ENCODE data around the gene NDUFA11. TPM values are rescaled to one million over a fixed set of nuclear protein-coding genes. Genes with fewer than 3 reads are reported as not detected.

The NDUFA11 gene
- polyA plus RNA-seq, 1 of the 3 experiments (the other 2 are of a cell fraction) = 534 TPM

- H3F3A ChIP-seq (replicated peaks; ENCODE audit: insufficient read depth) = no peaks in the 10 kb centered on the region
- H3K9me2 ChIP-seq = no peaks in the 10 kb centered on the region
- H3K79me2 ChIP-seq (ENCODE audit: insufficient read depth) = peaks cover 21% of the 10 kb centered on the region; the same call in 1 of the 2 replicates
- 79% methylated on average over 5 of the region's 5 CpGs for WGBS (ENCODE audit: low lambda C conversion rate)
- DNase-seq = peak; percentile 57
- H4K20me1 ChIP-seq (ENCODE audit: insufficient read depth) = peaks cover 23% of the 10 kb centered on the region; the same call in 1 of the 2 replicates
- CTCF ChIA-PET = interaction anchor here (1.2 to 3.2 kb wide), 6 partner anchors 17 to 143 kb away, joined by 3 to 10 read pairs (median 5); partner anchors contain the start of gene DUS3L
- no peak overlapping the region for H3K4me3 ChIP-seq (ENCODE audit: low read depth in 2 of 2, low read length in 1 of 2)
- H2AFZ ChIP-seq (ENCODE audit: low read depth) = no peak overlapping the region
- no peak overlapping the region for H3K9ac ChIP-seq
- H3K27ac ChIP-seq (ENCODE audit: low read depth in 2 of 2, low read length in 1 of 2) = peak overlapping the region in 1 of 2 experiments; percentile 94; a peak in 2 of 4 replicates
- peaks cover 13 to 71% of the 10 kb centered on the region in 2 experiments for H3K4me1 ChIP-seq (ENCODE audit: control insufficient read depth in 1 of 2, insufficient read depth in 2 of 2, low read depth in 1 of 2, low read length in 1 of 2)
- H3K9me3 ChIP-seq = no peaks in the 10 kb centered on the region
- no peaks in the 10 kb centered on the region for H3K27me3 ChIP-seq (ENCODE audit: insufficient read depth)
- no peak for TF ChIP-seq RXRA (IDR thresholded peaks at IDR 0.05; ENCODE audit: borderline replicate concordance, low read depth)
- TF ChIP-seq GABPA (IDR thresholded peaks at IDR 0.05; ENCODE audit: low read depth) = no peak
- no peak for TF ChIP-seq RFX5 (IDR thresholded peaks at IDR 0.05; ENCODE audit: low read length)
- TF ChIP-seq IRF3 (IDR thresholded peaks at IDR 0.05; ENCODE audit: low read depth, low read length) = no peak
- no peak for TF ChIP-seq FOXM1 (IDR thresholded peaks at IDR 0.05; ENCODE audit: low read depth)
- no peak for TF ChIP-seq YY1 (IDR thresholded peaks at IDR 0.05; ENCODE audit: low read depth)
- TF ChIP-seq USF2 (IDR thresholded peaks at IDR 0.05; ENCODE audit: borderline replicate concordance, low read depth, low read length) = no peak
- no peak for TF ChIP-seq RAD21 (IDR thresholded peaks at IDR 0.05; ENCODE audit: low read length)
- no peak overlapping the region for H3K4me2 ChIP-seq
- POLR2A ChIA-PET = interaction anchor here (0.7 kb wide), 1 partner anchor 34 kb away, joined by 3 read pairs; no protein-coding TSS in a partner anchor
- H3K36me3 ChIP-seq (replicated peaks in 1 of 2; ENCODE audit: control insufficient read depth in 1 of 2, insufficient read depth in 2 of 2, low read length in 1 of 2) = peaks cover 18 to 40% of the 10 kb centered on the region in 2 experiments
Measured at GRCh38 chr19:5934069-5934401, 30.4 kb upstream of the NDUFA11 start.

- CTCF ChIA-PET = interaction anchor here (1.3 to 3.2 kb wide), 5 partner anchors 18 to 129 kb away, joined by 5 to 10 read pairs (median 5); no protein-coding TSS in a partner anchor
- H3K4me3 ChIP-seq (ENCODE audit: low read depth in 2 of 2, low read length in 1 of 2) = no peak overlapping the region
- no peak overlapping the region for H2AFZ ChIP-seq (ENCODE audit: low read depth)
- no peaks in the 10 kb centered on the region for H3K9me3 ChIP-seq
- no peaks in the 10 kb centered on the region for H3K27me3 ChIP-seq (ENCODE audit: insufficient read depth)
- H3K36me3 ChIP-seq (replicated peaks in 1 of 2; ENCODE audit: control insufficient read depth in 1 of 2, insufficient read depth in 2 of 2, low read length in 1 of 2) = peaks cover 18 to 45% of the 10 kb centered on the region in 2 experiments
- peaks cover 23% of the 10 kb centered on the region; the same call in 1 of the 2 replicates for H4K20me1 ChIP-seq (ENCODE audit: insufficient read depth)
- DNase-seq = no peak
- WGBS (ENCODE audit: low lambda C conversion rate) = 89% methylated on average over 5 of the region's 20 CpGs
- no peak for TF ChIP-seq RCOR1 (IDR thresholded peaks at IDR 0.05; ENCODE audit: low read length)
- no peak; a peak in 1 of 4 replicates for TF ChIP-seq EP300 (IDR thresholded peaks at IDR 0.05; ENCODE audit: borderline replicate concordance in 1 of 2, low read depth in 1 of 2, low read length in 1 of 2)
- no peak for TF ChIP-seq IRF3 (IDR thresholded peaks at IDR 0.05; ENCODE audit: low read depth, low read length)
- TF ChIP-seq YY1 (IDR thresholded peaks at IDR 0.05; ENCODE audit: low read depth) = no peak
- no peak for TF ChIP-seq JUND (IDR thresholded peaks at IDR 0.05)
- TF ChIP-seq POLR2AphosphoS5 (IDR thresholded peaks at IDR 0.05; ENCODE audit: low read depth, low read length) = no peak
- TF ChIP-seq USF1 (IDR thresholded peaks at IDR 0.05; ENCODE audit: borderline replicate concordance, low read depth) = no peak
- no peak for TF ChIP-seq RXRA (IDR thresholded peaks at IDR 0.05; ENCODE audit: borderline replicate concordance, low read depth)
- TF ChIP-seq NFIC (IDR thresholded peaks at IDR 0.05; ENCODE audit: borderline replicate concordance) = no peak
- no peak overlapping the region for H3K4me2 ChIP-seq
- no peaks in the 10 kb centered on the region for H3F3A ChIP-seq (replicated peaks; ENCODE audit: insufficient read depth)
- H3K9ac ChIP-seq = no peak overlapping the region
- peaks cover 13 to 76% of the 10 kb centered on the region in 2 experiments for H3K4me1 ChIP-seq (ENCODE audit: control insufficient read depth in 1 of 2, insufficient read depth in 2 of 2, low read depth in 1 of 2, low read length in 1 of 2)
- H3K27ac ChIP-seq (ENCODE audit: low read depth in 2 of 2, low read length in 1 of 2) = peak overlapping the region in 1 of 2 experiments; percentile 94; a peak in 2 of 4 replicates
- peaks cover 21% of the 10 kb centered on the region; the same call in 1 of the 2 replicates for H3K79me2 ChIP-seq (ENCODE audit: insufficient read depth)
- H3K9me2 ChIP-seq = no peaks in the 10 kb centered on the region
- POLR2A ChIA-PET = interaction anchor here (0.7 kb wide), 1 partner anchor 34 kb away, joined by 3 read pairs; no protein-coding TSS in a partner anchor
Measured at GRCh38 chr19:5933391-5934068, 29.9 kb upstream of the NDUFA11 start.
